Head of caudate nucleus (tissue), 42 donors: Measurements from ENCODE around the gene MALT1.
"Not testable (repeated sequence)": the region's sequence is repeated elsewhere in the genome, so short reads cannot be mapped to it uniquely, and the experiment has no call there.

Experiments
- DNase-seq, 42 donors: peaks; one replicate each; pipeline versions ENCODE4 v3.0.0 to v3.0.0-alpha.2; 2020 to 2021; ENCODE audit warnings: mixed read lengths in 7 of 42
- intact Hi-C: fragments of 100-400 bp; cut with DNase I; formaldehyde crosslinking; loops from one replicate; pipeline ENCODE4 v1.15.0; 2022

MALT1 gene

DNA sequence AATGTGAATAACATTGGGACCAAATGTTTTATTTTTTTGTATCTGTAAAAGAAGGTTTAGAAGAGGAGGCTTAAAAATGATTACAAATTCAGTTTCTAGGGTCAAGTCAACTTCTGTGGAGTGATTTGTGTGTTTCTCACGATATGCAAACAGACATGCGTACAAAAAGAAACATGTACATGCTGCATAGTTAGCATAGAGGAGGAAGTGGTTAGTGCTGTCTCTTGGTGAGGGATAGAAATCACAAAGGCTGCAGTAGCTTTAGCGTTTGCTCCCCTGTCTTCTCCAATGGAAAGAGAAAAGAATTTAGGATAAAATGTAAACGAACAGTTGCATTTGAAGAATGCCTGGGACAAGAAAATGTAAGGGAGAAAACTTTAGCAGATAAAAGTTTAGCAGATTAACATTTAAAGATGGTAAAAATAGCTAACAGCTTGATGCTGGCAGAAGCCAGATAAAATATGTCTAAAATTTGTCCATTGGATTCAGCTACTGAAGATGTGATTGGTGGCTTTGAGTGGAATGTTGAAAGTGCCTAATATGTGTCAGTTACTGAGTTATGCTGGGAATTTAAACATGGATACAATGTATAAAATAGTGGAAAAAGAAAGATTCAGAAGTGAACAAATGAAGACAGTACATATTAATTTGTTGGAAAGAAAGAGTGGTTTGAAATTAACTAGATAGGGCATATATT is 44.9 kb downstream of the MALT1 start:
- intact Hi-C loops, result no loop called here

DNA sequence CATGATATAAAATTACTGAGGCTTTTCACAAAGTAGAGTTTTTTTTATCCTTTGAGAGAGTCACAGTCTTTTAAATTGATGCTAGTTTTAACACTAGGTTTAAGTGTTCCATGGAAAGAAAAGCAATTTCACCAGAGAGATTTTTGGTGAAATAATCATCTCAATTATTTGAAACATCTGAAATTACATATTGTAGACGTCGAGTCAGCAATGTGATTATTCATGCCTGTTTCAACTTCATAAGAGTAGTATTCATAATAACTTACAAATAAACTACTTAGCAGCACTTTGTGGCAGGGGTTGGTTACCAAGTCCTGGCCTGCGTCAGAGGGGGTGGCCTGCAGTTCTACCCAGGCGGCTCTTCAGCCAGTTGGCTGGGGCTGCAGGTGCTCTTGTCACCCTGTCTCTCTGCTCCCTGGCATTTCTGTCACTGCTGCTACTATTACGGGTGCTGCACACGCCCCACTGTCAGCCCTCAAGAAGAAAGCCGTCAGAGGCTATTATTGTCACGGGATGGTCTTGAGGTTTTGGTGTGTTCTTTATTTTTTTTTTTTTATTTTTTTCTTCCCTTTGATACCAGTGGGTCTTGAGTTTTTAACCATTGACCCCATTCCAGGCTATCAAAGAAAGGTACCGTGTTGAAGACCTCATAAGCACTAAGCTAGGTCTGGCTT is 50.4 kb downstream of the MALT1 start:
- intact Hi-C loops, result no loop called here
- no peak for DNase-seq

More for the DNA sequence above, 44.9 kb downstream of the MALT1 start:
- no peak for DNase-seq

DNA sequence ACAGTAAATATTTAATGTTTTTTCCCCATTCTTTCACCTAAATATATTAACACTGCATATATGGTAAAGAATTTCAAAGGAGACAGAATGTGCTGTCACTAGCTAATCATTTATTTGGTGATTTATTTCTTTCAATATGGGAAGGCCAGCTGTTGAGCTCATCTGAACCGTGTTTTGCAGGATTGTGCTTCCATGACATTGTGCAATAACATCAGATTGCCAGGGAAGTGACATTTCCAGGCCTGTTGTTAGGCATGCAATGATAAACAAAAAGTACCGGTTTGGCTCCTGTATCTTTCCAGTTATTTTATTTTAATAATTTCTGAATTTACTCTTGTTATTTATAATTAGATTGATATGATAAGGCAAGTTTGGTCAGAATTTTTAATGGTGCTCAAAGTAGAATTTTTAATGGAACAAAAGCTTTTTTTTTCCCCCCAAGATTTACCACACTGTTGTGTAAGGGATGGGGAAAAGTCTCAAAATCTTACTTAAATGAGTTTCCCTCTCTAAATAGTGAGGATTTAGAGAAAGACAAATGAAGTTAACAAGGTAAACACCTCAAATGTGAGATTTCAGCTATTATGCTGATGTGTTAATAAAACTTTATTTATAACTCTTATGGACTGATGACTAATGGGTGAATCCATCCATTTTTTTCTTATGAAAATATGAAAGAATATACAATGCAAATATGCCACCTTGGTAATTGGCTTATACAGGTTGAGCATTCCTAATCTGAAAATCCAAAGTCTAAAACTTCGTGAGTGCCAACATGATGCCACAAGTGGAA is 52.7 kb downstream of the MALT1 start:
- intact Hi-C loops, result no loop called here
- DNase-seq, result no peak

DNA sequence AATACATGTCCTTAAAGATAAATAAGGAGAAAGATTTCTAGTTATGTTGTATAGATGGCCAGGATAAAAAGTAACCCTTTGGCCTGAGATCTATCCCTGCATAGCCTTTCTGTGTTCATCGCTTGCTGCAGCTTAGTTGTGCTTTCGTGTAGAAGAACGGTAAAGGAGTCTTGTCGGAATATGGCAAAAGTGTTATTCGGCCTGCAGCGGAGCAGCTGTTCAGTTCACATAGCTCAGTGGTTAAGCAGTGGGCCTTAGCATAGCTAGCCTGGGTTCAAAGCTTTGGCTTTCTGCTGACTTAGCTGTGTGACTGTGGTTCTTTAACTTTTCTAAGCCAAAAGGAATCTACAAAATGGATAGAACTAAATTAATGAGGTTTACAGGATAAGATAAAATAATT is 55.4 kb downstream of the MALT1 start:
- no peak for DNase-seq
- intact Hi-C loops, result no loop called here

DNA sequence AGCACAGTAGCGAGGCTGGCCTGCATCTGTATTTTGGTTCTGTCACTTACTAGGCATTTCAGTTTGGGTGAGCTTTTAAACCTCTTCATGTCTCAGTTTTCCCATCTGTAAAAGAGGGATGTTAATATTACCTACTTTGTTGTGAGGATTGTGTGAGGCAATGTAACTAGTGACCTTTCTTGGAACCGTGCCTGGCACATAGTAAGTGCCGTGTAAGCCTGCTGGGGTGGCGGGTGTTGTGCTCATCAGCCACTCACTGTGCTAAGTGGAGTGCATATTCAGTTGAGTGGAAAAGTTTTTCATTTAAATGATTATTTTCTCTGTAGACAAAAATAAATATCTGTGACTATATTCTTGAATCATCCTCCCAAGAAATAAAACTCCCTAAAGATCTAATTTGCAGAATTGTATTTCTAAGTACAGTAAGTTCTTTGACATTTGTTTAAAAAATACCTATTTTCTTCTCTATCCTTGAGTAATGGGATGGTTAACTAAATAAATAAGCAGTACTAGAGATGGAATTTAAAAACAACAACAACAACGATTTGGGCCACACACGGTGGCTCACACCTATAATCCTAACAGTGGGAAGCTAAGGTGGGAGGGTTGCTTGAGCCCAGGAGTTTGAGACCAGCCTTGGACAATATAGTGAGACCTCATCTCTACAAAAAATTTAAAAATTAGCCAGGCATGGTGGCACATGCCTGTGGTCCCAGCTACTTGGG is 56.7 kb downstream of the MALT1 start:
- intact Hi-C loops, result no loop called here
- DNase-seq, result no peak

DNA sequence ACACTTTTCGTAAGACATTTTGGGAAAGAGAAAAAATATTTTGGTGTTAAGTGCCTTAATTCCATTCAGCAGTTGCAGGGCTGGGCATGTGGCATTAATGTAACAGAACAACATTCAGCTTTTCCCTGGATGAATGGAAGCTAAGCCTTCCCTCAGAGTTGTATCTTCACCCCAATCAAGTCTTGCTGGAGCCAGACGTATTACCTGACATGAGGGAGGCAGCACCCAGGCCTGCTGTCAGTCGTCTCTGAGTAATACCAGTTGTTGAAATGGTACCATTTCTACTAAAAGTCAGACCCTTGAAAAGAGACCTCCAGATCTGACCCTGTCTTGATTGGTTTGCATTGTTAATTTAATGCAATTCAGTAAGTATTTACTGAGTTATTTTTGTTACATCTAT is 57.5 kb downstream of the MALT1 start:
- no peak for DNase-seq
- intact Hi-C loops, result no loop called here

DNA sequence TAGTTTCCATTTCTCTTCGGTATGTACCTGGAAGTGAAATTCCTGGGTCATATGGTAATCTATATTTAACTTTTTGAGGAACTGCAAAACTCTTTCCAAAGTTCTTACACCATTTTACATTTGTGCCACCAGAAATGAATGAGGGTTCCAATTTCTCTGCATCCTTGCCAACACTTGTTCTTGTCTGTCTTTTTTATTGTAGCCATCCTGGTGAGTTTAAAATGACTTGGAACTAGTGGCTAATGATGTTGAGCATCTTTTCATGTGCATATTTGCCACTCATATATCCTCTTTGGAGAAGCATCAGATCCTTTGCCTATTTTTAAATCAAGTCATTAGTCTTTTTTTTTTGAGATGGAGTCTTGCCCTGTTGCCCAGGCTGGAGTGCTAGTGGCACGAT is 59.4 kb downstream of the MALT1 start:
- intact Hi-C loops, result no loop called here
- DNase-seq, result no peak

DNA sequence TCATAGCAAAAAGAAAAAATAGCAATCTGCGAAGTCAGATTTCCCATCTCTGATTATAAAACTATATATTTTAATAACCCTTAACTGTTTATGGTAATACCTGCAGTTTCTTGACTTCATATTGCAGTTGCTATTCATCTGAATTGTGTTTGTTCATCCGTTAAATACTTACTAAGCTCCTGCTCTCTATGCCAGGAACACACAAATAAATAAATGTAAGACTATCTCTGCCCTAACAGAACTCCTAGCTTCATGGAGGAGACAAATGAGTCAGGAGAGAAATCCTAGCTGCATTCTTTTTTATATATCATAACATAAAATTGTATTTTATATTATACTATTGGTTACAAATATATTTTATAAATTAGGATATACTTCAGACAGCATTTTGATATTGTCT is 61.2 kb downstream of the MALT1 start:
- intact Hi-C loops, result no loop called here
- no peak for DNase-seq

DNA sequence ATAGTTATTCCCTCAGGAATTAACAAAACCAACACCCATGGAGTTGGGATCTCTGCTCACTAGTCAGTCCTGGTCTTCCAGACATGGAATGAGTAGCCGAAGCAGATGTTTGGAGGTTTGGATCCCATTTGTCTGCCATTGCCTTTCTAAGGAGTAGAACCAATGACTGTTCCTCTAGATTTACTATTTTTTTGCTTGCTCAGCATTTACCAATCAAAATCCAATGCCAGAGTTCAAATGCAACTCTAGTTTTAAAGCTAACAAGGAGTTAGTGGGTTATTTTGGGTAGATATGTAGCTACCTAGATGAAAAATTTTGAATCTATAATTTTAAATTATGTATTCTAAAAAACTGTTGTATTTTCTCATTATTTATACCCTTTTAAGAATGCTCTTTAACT is 62.6 kb downstream of the MALT1 start:
- no peak for DNase-seq
- intact Hi-C loops, result no loop called here

DNA sequence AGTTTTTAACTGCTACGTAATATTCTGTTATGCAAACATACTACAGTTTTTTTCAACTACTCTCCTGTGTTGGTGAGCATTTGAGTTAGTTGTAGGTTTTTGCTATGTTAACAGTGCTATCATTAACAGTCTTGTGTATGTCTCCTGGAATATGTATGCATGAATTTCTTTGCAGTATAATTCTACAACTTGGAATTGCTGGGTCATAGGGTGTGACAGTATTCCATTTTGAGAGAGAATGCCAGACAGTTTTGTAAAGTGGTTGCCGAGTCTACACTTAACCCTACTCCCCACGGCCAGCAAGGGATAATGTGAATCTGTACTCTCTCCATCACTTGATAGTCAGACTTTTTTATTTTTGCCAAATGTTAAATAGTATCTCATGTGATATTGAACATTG is 67.1 kb downstream of the MALT1 start:
- no peak for DNase-seq
- intact Hi-C loops, result no loop called here

DNA sequence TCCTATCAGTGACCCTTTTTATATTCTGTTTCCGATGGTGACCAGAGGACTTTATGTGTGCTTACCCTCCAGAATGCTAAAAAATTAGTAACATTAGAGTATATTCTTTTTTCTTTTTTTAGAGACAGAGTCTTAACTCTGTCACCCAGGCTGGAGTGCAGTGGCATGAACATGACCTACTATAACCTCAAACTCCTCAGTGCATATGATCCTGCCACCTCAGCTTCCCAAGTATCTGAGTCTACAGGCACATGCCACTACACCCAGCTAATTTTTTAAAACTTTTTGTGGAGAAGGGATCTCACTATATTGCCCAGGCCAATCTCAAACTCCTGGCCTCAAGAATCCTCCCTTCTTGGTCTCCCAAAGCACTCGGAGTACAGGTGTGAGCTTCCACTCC is 74.6 kb downstream of the MALT1 start:
- intact Hi-C loops, result no loop called here
- no peak for DNase-seq

DNA sequence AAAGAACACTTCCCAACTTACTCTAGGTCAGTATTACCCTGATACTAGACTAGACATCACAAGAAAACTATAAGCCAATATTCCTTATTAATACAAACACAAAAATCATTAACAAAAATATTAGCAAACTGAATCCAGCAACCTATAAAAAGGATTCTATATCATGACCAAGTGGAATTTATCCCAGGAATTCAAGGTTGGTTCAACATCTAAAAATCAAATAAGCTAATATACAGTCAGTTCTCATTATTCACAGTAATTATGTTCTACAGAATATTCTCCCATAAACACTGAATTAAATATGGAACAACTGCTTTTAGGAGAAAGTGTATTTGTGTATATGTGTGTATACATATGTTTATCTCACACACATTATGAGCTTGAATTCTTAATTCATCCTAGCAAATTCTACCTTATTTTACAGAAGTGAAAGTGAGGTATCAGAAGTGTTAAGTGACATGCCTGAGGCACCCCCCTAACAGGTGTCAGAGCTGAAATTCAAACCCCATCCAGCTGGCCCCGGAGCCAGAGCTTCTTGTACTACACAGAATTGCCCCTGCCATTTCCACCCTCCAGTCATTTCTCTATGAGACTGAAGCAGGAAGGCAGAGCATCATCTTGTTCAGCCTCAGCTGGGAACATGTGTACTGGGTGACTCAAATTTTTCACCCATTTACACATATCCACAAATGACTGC is 77.8 kb downstream of the MALT1 start:
- intact Hi-C loops, result no loop called here
- no peak for DNase-seq

DNA sequence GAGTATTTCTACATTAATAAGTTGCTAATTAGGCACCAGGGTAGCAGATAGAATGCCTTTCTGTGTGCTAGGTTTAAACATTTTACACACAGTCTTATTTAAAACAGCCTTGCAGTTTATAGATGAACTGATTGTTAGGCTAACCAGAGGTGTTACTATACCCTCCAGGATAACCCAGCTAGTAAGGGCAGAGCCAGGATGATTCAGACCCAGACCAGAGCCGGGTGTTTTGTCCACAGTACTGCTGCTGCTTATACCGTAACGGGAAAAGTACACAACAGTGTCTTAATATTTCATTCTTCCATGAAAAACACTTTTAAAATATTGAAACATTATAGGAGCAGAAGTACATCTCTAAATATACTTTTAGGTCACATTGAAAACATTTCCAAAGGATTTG is 82.7 kb downstream of the MALT1 start:
- intact Hi-C loops, result no loop called here
- DNase-seq, result no peak

DNA sequence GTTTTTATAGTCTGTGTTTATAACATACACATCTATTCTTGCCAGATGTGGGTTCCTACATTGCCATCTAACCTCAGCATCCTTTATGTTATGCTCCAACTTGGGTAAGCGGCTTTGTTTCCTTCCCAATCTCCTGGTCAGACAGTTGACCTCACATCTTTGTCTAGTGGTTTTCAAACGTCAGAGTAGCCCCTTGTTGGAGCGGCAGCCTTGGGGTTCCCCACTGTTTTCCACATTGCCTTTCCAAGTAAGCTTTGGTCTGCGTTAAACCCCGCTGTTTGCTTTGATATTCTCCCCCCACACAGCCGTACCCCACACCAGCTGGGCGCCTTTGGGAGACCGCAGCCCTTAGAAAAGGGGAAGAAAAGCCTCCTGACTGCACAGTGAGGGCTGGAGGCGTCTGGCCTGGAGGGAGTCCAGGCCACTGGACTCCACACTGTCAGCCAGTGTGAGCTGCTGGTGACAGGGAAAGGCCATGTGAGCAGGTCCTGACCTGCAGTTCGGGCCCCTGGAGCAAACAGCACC is 83.3 kb downstream of the MALT1 start:
- intact Hi-C loops, result no loop called here

DNA sequence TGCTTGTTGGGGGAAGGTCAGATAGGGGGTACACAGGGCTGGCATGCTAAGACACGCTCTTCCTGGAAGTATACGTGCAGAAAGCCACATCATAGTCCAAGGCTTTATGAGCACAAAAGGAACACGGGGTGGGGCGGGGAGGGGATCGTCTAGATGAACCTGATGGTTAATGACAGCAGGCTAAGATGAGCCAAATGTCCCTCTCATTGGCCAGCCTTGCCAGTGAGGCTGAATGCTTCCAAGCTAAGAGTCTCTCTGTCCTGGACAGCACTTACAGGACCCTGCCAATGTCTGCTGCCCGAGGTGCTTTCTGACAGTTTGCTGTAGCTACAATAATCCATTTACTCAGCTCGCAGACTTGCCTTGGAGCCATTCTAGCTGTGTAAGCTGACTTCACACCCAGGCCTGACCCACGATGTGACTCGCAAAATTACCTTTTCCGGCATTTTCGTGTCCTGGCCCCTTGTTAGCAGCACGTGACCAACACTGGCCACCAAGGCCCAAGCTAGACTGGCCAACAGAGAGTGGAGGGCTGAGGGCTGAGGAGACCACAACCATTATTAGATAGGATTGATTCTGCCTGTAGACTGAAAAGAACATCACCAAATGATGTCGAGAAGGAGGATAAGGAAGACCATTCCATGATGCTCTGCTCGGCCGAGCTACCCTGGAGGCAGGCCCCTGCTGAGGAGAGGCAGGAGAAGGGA is 84.2 kb downstream of the MALT1 start:
- intact Hi-C loops, result no loop called here
- DNase-seq, result peak in 1 of 42 donors; percentile 29

More for the DNA sequence above, 83.3 kb downstream of the MALT1 start:
- peak in 32 of 42 donors; percentile 14 to 61 (median 40) for DNase-seq

DNA sequence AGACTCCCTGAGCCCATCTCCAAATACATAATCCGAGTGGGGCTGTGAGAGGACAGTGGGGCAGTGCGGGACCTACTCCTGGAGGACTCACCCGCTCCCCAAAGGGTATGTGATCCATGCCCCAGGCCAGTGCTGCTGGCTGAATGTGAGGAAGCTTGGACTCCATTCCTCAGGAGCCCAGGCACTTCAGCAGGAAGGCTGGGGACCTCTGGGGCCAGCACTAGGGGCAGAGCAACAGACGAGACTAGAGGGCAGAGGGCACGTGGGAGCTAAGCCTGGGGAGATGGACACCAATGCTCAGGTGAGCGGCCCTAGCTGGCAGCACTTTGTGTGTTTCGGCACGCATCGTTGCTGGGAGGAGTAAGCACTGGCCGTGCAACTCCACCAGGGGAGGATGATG is 84.9 kb downstream of the MALT1 start:
- DNase-seq, result peak in 1 of 42 donors; percentile 31
- intact Hi-C loops, result no loop called here

DNA sequence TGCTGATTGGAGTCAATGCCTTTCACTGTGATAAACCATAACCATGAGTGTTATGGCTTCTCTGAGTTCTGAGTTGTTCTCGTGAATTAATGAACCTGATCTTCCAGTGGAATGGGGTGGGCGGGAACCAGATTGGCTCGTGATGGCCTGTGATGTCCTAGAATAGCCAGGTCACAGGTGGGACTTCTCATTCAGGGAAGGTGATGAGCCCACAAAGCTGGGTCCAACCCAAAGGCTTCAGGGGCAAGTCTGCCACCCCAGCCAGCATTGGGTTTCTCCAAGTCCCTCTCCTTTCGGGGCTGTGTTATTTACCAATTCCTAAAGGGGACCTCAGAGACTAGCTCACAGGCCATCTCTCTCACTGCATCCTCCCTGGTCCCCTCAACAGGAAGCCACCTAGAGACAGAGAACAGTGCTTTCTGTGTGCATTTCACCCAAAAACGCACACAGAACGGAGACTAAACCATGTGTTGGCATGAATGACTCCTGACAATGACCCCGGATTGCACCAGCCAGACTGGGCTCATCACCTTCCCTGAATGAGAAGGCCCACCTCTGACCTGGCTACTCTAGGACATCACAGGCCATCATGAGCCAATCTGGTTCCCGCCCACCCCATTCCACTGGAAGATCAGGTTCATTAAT is 85.5 kb downstream of the MALT1 start:
- intact Hi-C loops, result no loop called here
- peak in 1 of 42 donors; percentile 22 for DNase-seq

DNA sequence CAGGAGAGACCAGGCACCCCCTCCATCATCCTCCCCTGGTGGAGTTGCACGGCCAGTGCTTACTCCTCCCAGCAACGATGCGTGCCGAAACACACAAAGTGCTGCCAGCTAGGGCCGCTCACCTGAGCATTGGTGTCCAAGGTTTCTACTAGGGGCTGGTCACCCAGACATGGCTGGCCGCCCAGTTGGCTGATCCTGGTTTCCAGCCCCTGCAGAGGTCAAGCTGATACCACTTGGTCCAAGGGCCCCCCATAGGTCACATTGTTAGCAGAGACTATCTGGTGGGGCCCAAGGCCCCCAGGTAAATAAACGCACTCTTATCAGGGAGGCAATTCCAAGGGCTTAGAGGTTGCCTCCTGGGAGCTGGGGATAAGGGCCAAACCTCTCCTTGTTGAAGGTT is 86.1 kb downstream of the MALT1 start:
- DNase-seq, result peak in 1 of 42 donors; percentile 15
- intact Hi-C loops, result not testable (repeated sequence)
